Neural progenitor cell (in vitro differentiated cells): Measurements from ENCODE around the gene TATDN3. TPM values are rescaled to one million over a fixed set of nuclear protein-coding genes. Genes with fewer than 3 reads are reported as not detected.

Experiments used
- DNase-seq: peaks from one replicate; pipeline ENCODE4 v3.0.0-alpha.2; 2016; ENCODE audit warnings: low spot score
- H2AFZ ChIP-seq: fragments of 200-600 bp; sonication (generic); replicated peaks from 2 replicates; pipeline ENCODE4 v1.6.1; 2016; ENCODE audit warnings: antibody characterized with exemption
- H3F3A ChIP-seq: fragments of 200-600 bp; sonication (generic); 2 replicates; pipeline ENCODE4 v1.6.1; 2016; ENCODE audit warnings: antibody characterized with exemption, low read depth
- H3K27ac ChIP-seq: fragments of 200-600 bp; sonication (generic); 2 replicates; pipeline ENCODE4 v1.5.1; 2016; ENCODE audit warnings: mild to moderate bottlenecking
- H3K27me3 ChIP-seq: fragments of 200-600 bp; sonication (generic); 2 replicates; pipeline ENCODE4 v1.6.1; 2016; ENCODE audit warnings: mild to moderate bottlenecking, moderate library complexity
- H3K36me3 ChIP-seq: fragments of 200-600 bp; sonication (generic); 2 replicates; pipeline ENCODE4 v1.5.1; 2016
- H3K4me1 ChIP-seq: fragments of 200-600 bp; sonication (generic); 2 replicates; pipeline ENCODE4 v1.6.1; 2016; ENCODE audit warnings: mixed run types
- H3K4me2 ChIP-seq: fragments of 200-600 bp; sonication (generic); 2 replicates; pipeline ENCODE4 v1.6.1; 2016
- H3K4me3 ChIP-seq: fragments of 200-600 bp; sonication (generic); 2 replicates; pipeline ENCODE4 v1.5.1; 2016
- H3K79me2 ChIP-seq: fragments of 200-600 bp; sonication (generic); 2 replicates; pipeline ENCODE4 v1.6.1; 2016; ENCODE audit warnings: low read depth
- H3K9ac ChIP-seq: fragments of 200-600 bp; sonication (generic); 2 replicates; pipeline ENCODE4 v1.6.1; 2016
- H3K9me3 ChIP-seq: fragments of 200-600 bp; sonication (generic); 2 replicates; pipeline ENCODE4 v1.5.1; 2016; ENCODE audit warnings: low read depth
- H4K20me1 ChIP-seq: fragments of 200-600 bp; sonication (generic); 2 replicates; pipeline ENCODE4 v1.6.1; 2016; ENCODE audit warnings: low read depth
- H3K27ac Mint-ChIP-seq: 3 replicates; pipeline ENCODE4 v1.8.0; 2021; ENCODE audit warnings: mixed read lengths
- H3K27me3 Mint-ChIP-seq: 2 replicates; pipeline ENCODE4 v1.8.0; 2022; ENCODE audit warnings: low read depth, mild to moderate bottlenecking, inconsistent platforms, moderate library complexity, mixed read lengths; ENCODE audit not compliant: insufficient read depth
- H3K36me3 Mint-ChIP-seq: 3 replicates; pipeline ENCODE4 v1.8.0; 2021; ENCODE audit warnings: mixed read lengths
- H3K4me1 Mint-ChIP-seq: 3 replicates; pipeline ENCODE4 v1.8.0; 2021; ENCODE audit warnings: mixed read lengths
- H3K4me3 Mint-ChIP-seq: 3 replicates; pipeline ENCODE4 v1.8.0; 2021; ENCODE audit warnings: mild to moderate bottlenecking, moderate library complexity, mixed read lengths
- H3K9me3 Mint-ChIP-seq: 3 replicates; pipeline ENCODE4 v1.8.0; 2020; ENCODE audit warnings: mixed read lengths
- CTCF ChIP-seq: fragments of 200-600 bp; sonication (generic); IDR thresholded peaks from 2 replicates; pipeline ENCODE4 v1.5.1; 2017; ENCODE audit warnings: antibody characterized with exemption, mild to moderate bottlenecking
- EZH2 ChIP-seq: fragments of 200-600 bp; sonication (generic); IDR thresholded peaks from 2 replicates; pipeline ENCODE4 v1.6.1; 2017; ENCODE audit warnings: antibody characterized with exemption, mild to moderate bottlenecking, moderate library complexity
- EZH2phosphoT487 ChIP-seq: fragments of 200-600 bp; sonication (generic); IDR thresholded peaks from 2 replicates; pipeline ENCODE4 v1.6.1; 2017; ENCODE audit warnings: antibody characterized with exemption
- total RNA-seq: library from RNA; depleted of rRNA; stranded (reverse); fragments of >200 nt; gene quantifications from 2 replicates; pipeline ENCODE4 v1.2.3, GENCODE V29; 2015; ENCODE audit warnings: low replicate concordance

TATDN3 gene
- total RNA-seq, 1 donor from 2014 or later: 18.8 TPM

GRCh38 chr1:212785871-212786270 is 5.8 kb upstream of the TATDN3 start:
- Histone ChIP-seq H3F3A (peaks cover 3% of the 10 kb centered on the region), H3K79me2 (peaks cover 51% of the 10 kb centered on the region), H3K9me3 (no peaks in the 10 kb centered on the region), H3K27ac (no peak overlapping the region), H4K20me1 (peaks cover 31% of the 10 kb centered on the region), H3K4me3 (no peak overlapping the region), H2AFZ (no peak overlapping the region), H3K4me2 (no peak overlapping the region), H3K36me3 (peaks cover 45% of the 10 kb centered on the region), H3K27me3 (no peaks in the 10 kb centered on the region), H3K9ac (no peak overlapping the region), H3K4me1 (peaks cover 16% of the 10 kb centered on the region)
- TF ChIP-seq EZH2phosphoT487: no peak
- no peak for TF ChIP-seq CTCF
- TF ChIP-seq EZH2: no peak
- peaks cover 13% of the 10 kb centered on the region for H3K36me3 Mint-ChIP-seq
- no peaks in the 10 kb centered on the region for H3K9me3 Mint-ChIP-seq
- no peak for DNase-seq
- peaks cover 10% of the 10 kb centered on the region for H3K4me1 Mint-ChIP-seq
- H3K4me3 Mint-ChIP-seq: no peak overlapping the region
- H3K27me3 Mint-ChIP-seq: no peaks in the 10 kb centered on the region
- no peak overlapping the region for H3K27ac Mint-ChIP-seq

DNA sequence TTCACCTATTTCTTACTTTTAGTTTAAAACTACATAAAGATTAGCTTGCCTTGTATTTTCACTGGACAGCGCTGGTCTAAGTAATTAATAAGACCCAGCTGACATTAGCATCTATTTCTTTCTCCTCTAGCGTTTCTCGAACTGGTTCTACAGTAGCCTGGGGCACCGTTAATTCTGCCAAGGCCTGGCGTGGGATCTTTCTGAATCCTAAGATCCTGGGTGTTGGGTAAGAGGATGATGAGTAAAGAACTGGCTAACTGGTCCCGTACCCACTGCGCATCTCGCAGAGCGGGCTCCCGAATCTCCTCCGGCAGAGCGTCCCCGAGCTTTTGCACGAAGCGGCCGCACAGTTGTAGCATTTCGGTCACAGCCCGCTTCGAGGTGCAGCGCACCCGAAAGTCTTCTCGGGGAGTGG is 426 bp upstream of the TATDN3 start:
- H3K27ac Mint-ChIP-seq: peak overlapping the region; percentile 88
- Histone ChIP-seq H4K20me1 (peaks cover 20% of the 10 kb centered on the region), H3K36me3 (peaks cover 16% of the 10 kb centered on the region), H3K9me3 (no peaks in the 10 kb centered on the region), H3K27me3 (no peaks in the 10 kb centered on the region), H3K4me1 (peaks cover 16% of the 10 kb centered on the region), H2AFZ (peak overlapping the region; percentile 93), H3K27ac (peak overlapping the region; percentile 78), H3F3A (peaks cover 7% of the 10 kb centered on the region), H3K79me2 (peaks cover 53% of the 10 kb centered on the region), H3K9ac (peak overlapping the region; percentile 85), H3K4me3 (peak overlapping the region; percentile 94), H3K4me2 (peak overlapping the region; percentile 91)
- H3K4me3 Mint-ChIP-seq: peak overlapping the region; percentile 96
- peaks cover 8% of the 10 kb centered on the region for H3K27me3 Mint-ChIP-seq
- H3K9me3 Mint-ChIP-seq: no peaks in the 10 kb centered on the region
- DNase-seq: no peak
- TF ChIP-seq EZH2 (no peak), CTCF (no peak), EZH2phosphoT487 (no peak)
- H3K36me3 Mint-ChIP-seq: no peaks in the 10 kb centered on the region
- H3K4me1 Mint-ChIP-seq: peaks cover 18% of the 10 kb centered on the region

DNA sequence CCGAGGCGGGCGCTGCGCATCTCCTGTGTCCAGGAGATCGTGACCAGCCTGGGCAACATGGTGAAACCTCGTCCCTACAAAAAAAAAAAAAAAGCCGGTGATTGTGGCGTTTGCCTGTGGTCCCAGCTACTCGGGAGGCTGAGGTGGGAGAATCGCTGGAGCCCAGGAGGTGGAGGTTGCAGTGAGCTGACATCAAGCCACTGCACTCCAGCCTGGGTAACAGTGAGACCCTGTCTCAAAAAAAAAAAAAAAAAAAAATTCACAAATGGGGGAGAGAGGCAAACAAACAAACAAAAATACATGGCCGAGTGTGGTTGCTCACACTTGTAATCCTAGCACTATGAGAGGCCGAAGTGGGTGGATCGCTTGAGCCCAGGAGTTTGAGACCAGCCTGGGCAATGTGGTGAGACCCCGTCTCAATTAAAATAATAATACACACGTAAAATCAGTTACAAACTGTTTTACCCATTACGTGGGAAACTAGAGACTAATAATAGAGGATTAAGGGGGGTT is 758 bp downstream of the TATDN3 start:
- no peak for DNase-seq
- Histone ChIP-seq H3K79me2 (peaks cover 41% of the 10 kb centered on the region), H3K9ac (peak overlapping the region; percentile 67), H3K9me3 (no peaks in the 10 kb centered on the region), H2AFZ (peak overlapping the region; percentile 93), H4K20me1 (peaks cover 10% of the 10 kb centered on the region), H3K27ac (no peak overlapping the region), H3K27me3 (no peaks in the 10 kb centered on the region), H3K4me1 (peaks cover 16% of the 10 kb centered on the region), H3K36me3 (peaks cover 12% of the 10 kb centered on the region), H3K4me2 (peak overlapping the region; percentile 83), H3K4me3 (peak overlapping the region; percentile 94), H3F3A (peaks cover 7% of the 10 kb centered on the region)
- no peak for TF ChIP-seq CTCF
- no peak for TF ChIP-seq EZH2
- no peak for TF ChIP-seq EZH2phosphoT487
- peaks cover 3% of the 10 kb centered on the region for H3K36me3 Mint-ChIP-seq
- H3K9me3 Mint-ChIP-seq: no peaks in the 10 kb centered on the region
- H3K4me3 Mint-ChIP-seq: peak overlapping the region; percentile 96
- H3K4me1 Mint-ChIP-seq: peaks cover 18% of the 10 kb centered on the region
- peak overlapping the region; percentile 97 for H3K27ac Mint-ChIP-seq
- H3K27me3 Mint-ChIP-seq: peaks cover 8% of the 10 kb centered on the region
